ENCODE results near the gene C3orf70. TPM values are rescaled to one million over a fixed set of nuclear protein-coding genes. Genes with fewer than 3 reads are reported as not detected.
"Not testable (repeated sequence)": the region's sequence is repeated elsewhere in the genome, so short reads cannot be mapped to it uniquely, and the experiment has no call there.

The C3orf70 gene
- total RNA-seq, 2 experiments from 2014 or later = 0.04 TPM; not detected in 1

GRCh38 chr3:185106256-185106890 lies 46.5 kb downstream of the C3orf70 start:
- H3K4me1 Mint-ChIP-seq; H3K27ac Mint-ChIP-seq; H3K36me3 Mint-ChIP-seq (ENCODE audit: low read depth); POLR2A ChIA-PET; ATAC-seq; intact Hi-C loops (cut with DNase I, micrococcal nuclease); DNase-seq; H3K4me3 Mint-ChIP-seq; CTCF ChIA-PET: not testable (repeated sequence)
- peaks cover 18% of the 10 kb centered on the region for H3K27me3 Mint-ChIP-seq
- peaks cover 12% of the 10 kb centered on the region for H3K9me3 Mint-ChIP-seq (ENCODE audit: low read depth)

GRCh38 chr3:185103359-185104127 lies 49.3 kb downstream of the C3orf70 start:
- ChIA-PET CTCF (no interaction called here), POLR2A (no interaction called here)
- no peaks in the 10 kb centered on the region for H3K36me3 Mint-ChIP-seq (ENCODE audit: low read depth)
- no peak overlapping the region for H3K27ac Mint-ChIP-seq
- H3K27me3 Mint-ChIP-seq = peaks cover 31% of the 10 kb centered on the region
- H3K4me1 Mint-ChIP-seq = no peaks in the 10 kb centered on the region
- DNase-seq (no peak), ATAC-seq (no peak)
- H3K9me3 Mint-ChIP-seq (ENCODE audit: low read depth) = peaks cover 13% of the 10 kb centered on the region
- intact Hi-C loops (cut with DNase I, micrococcal nuclease) = no loop called here
- no peak overlapping the region for H3K4me3 Mint-ChIP-seq

GRCh38 chr3:185094697-185095096 lies 58.2 kb downstream of the C3orf70 start:
- CTCF ChIA-PET = interaction anchor here (0.6 kb wide), 1 partner anchor 437 kb away, joined by 3 read pairs; no protein-coding TSS in a partner anchor

GRCh38 chr3:185093116-185093515 lies 59.7 kb downstream of the C3orf70 start:
- Mint-ChIP-seq H3K4me3 (no peak overlapping the region), H3K36me3 (ENCODE audit: low read depth) (no peaks in the 10 kb centered on the region), H3K27me3 (peaks cover 17% of the 10 kb centered on the region), H3K4me1 (no peaks in the 10 kb centered on the region), H3K27ac (no peak overlapping the region), H3K9me3 (ENCODE audit: low read depth) (no peaks in the 10 kb centered on the region)
- no peak for DNase-seq
- intact Hi-C loops (cut with DNase I, micrococcal nuclease) = no loop called here
- ChIA-PET CTCF (no interaction called here), POLR2A (no interaction called here)
- ATAC-seq = no peak

More at GRCh38 chr3:185094697-185095096, 58.2 kb downstream of the C3orf70 start:
- Mint-ChIP-seq H3K27me3 (peaks cover 23% of the 10 kb centered on the region), H3K36me3 (ENCODE audit: low read depth) (no peaks in the 10 kb centered on the region), H3K4me1 (no peaks in the 10 kb centered on the region), H3K27ac (no peak overlapping the region), H3K9me3 (ENCODE audit: low read depth) (no peaks in the 10 kb centered on the region), H3K4me3 (no peak overlapping the region)
- POLR2A ChIA-PET = no interaction called here
- ATAC-seq (no peak), DNase-seq (no peak)
- intact Hi-C loops (cut with DNase I, micrococcal nuclease) = no loop called here

- Mint-ChIP-seq H3K27ac (no peak overlapping the region), H3K4me1 (no peaks in the 10 kb centered on the region), H3K9me3 (ENCODE audit: low read depth) (no peaks in the 10 kb centered on the region), H3K36me3 (ENCODE audit: low read depth) (no peaks in the 10 kb centered on the region), H3K4me3 (no peak overlapping the region), H3K27me3 (peaks cover 12% of the 10 kb centered on the region)
- intact Hi-C loops (cut with DNase I, micrococcal nuclease) = no loop called here
- no peak for DNase-seq
- CTCF ChIA-PET = interaction anchor here (0.6 kb wide), 1 partner anchor 86 kb away, joined by 3 read pairs; no protein-coding TSS in a partner anchor
- POLR2A ChIA-PET = no interaction called here
- no peak for ATAC-seq
Observed at GRCh38 chr3:185090811-185091210, 62.0 kb downstream of the C3orf70 start.

- Mint-ChIP-seq H3K27ac (no peak overlapping the region), H3K36me3 (ENCODE audit: low read depth) (no peaks in the 10 kb centered on the region), H3K9me3 (ENCODE audit: low read depth) (no peaks in the 10 kb centered on the region)
Observed at GRCh38 chr3:185089751-185090150, 63.1 kb downstream of the C3orf70 start.

GRCh38 chr3:185089343-185089742 lies 63.5 kb downstream of the C3orf70 start:
- Mint-ChIP-seq H3K4me3 (no peak overlapping the region), H3K27me3 (peaks cover 13% of the 10 kb centered on the region), H3K4me1 (no peaks in the 10 kb centered on the region), H3K27ac (no peak overlapping the region), H3K36me3 (ENCODE audit: low read depth) (no peaks in the 10 kb centered on the region), H3K9me3 (ENCODE audit: low read depth) (no peaks in the 10 kb centered on the region)
- ChIA-PET CTCF (interaction anchor here (1.0 kb wide), 1 partner anchor 10 kb away, joined by 3 read pairs; no protein-coding TSS in a partner anchor), POLR2A (no interaction called here)
- intact Hi-C loops (cut with DNase I, micrococcal nuclease) = no loop called here
- ATAC-seq = no peak
- DNase-seq = no peak

More at GRCh38 chr3:185089751-185090150, 63.1 kb downstream of the C3orf70 start:
- ATAC-seq (no peak), DNase-seq (no peak)
- no peak overlapping the region for H3K4me3 Mint-ChIP-seq
- ChIA-PET POLR2A (no interaction called here), CTCF (interaction anchor here (0.7 to 1.0 kb wide), 3 partner anchors 9 to 701 kb away, joined by 3 read pairs; no protein-coding TSS in a partner anchor)
- intact Hi-C loops (cut with DNase I, micrococcal nuclease) = no loop called here
- peaks cover 13% of the 10 kb centered on the region for H3K27me3 Mint-ChIP-seq
- no peaks in the 10 kb centered on the region for H3K4me1 Mint-ChIP-seq

- POLR2A ChIA-PET = no interaction called here
- Mint-ChIP-seq H3K36me3 (ENCODE audit: low read depth) (no peaks in the 10 kb centered on the region), H3K4me3 (no peak overlapping the region), H3K27me3 (peaks cover 13% of the 10 kb centered on the region), H3K4me1 (no peaks in the 10 kb centered on the region), H3K9me3 (ENCODE audit: low read depth) (no peaks in the 10 kb centered on the region), H3K27ac (no peak overlapping the region)
- DNase-seq (no peak), ATAC-seq (no peak)
- CTCF ChIA-PET = no interaction called here
- intact Hi-C loops (cut with DNase I, micrococcal nuclease) = no loop called here
Observed at GRCh38 chr3:185087419-185087818, 65.4 kb downstream of the C3orf70 start.

- CTCF ChIA-PET = interaction anchor here (1.1 kb wide), 1 partner anchor 37 kb away, joined by 3 read pairs; no protein-coding TSS in a partner anchor
- H3K9me3 Mint-ChIP-seq (ENCODE audit: low read depth) = no peaks in the 10 kb centered on the region
- ATAC-seq (no peak), DNase-seq (no peak)
- H3K4me3 Mint-ChIP-seq = no peak overlapping the region
- no peaks in the 10 kb centered on the region for H3K36me3 Mint-ChIP-seq (ENCODE audit: low read depth)
- H3K4me1 Mint-ChIP-seq = no peaks in the 10 kb centered on the region
- H3K27me3 Mint-ChIP-seq = peaks cover 10% of the 10 kb centered on the region
- H3K27ac Mint-ChIP-seq = no peak overlapping the region
- POLR2A ChIA-PET = no interaction called here
- intact Hi-C loops (cut with DNase I, micrococcal nuclease) = no loop called here
Observed at GRCh38 chr3:185084901-185085300, 68.0 kb downstream of the C3orf70 start.

GRCh38 chr3:185084402-185084801 lies 68.5 kb downstream of the C3orf70 start:
- Mint-ChIP-seq H3K4me1 (no peaks in the 10 kb centered on the region), H3K27ac (no peak overlapping the region), H3K27me3 (peaks cover 10% of the 10 kb centered on the region), H3K4me3 (no peak overlapping the region), H3K9me3 (ENCODE audit: low read depth) (no peaks in the 10 kb centered on the region), H3K36me3 (ENCODE audit: low read depth) (no peaks in the 10 kb centered on the region)
- ChIA-PET CTCF (interaction anchor here (1.1 kb wide), 1 partner anchor 36 kb away, joined by 3 read pairs; no protein-coding TSS in a partner anchor), POLR2A (no interaction called here)
- ATAC-seq (no peak), DNase-seq (no peak)
- intact Hi-C loops (cut with DNase I, micrococcal nuclease) = no loop called here

- POLR2A ChIA-PET = interaction anchor here (0.6 kb wide), 1 partner anchor 22 kb away, joined by 3 read pairs; no protein-coding TSS in a partner anchor
- no peak overlapping the region for H3K4me3 Mint-ChIP-seq
- no peaks in the 10 kb centered on the region for H3K4me1 Mint-ChIP-seq
- no peak for DNase-seq
- ATAC-seq = no peak
- H3K27ac Mint-ChIP-seq = no peak overlapping the region
- intact Hi-C loops (cut with DNase I, micrococcal nuclease) = no loop called here
- H3K27me3 Mint-ChIP-seq = peaks cover 9% of the 10 kb centered on the region
- H3K9me3 Mint-ChIP-seq (ENCODE audit: low read depth) = no peaks in the 10 kb centered on the region
- CTCF ChIA-PET = no interaction called here
- H3K36me3 Mint-ChIP-seq (ENCODE audit: low read depth) = no peaks in the 10 kb centered on the region
Observed at GRCh38 chr3:185082829-185083228, 70.0 kb downstream of the C3orf70 start.

- intact Hi-C loops (cut with DNase I, micrococcal nuclease) = no loop called here
- H3K27ac Mint-ChIP-seq = no peak overlapping the region
- H3K27me3 Mint-ChIP-seq = peaks cover 7% of the 10 kb centered on the region
- H3K4me3 Mint-ChIP-seq = no peak overlapping the region
- ATAC-seq = no peak
- ChIA-PET CTCF (no interaction called here), POLR2A (interaction anchor here (0.6 kb wide), 1 partner anchor 21 kb away, joined by 3 read pairs; no protein-coding TSS in a partner anchor)
- no peaks in the 10 kb centered on the region for H3K9me3 Mint-ChIP-seq (ENCODE audit: low read depth)
- no peak for DNase-seq
- H3K36me3 Mint-ChIP-seq (ENCODE audit: low read depth) = no peaks in the 10 kb centered on the region
- H3K4me1 Mint-ChIP-seq = no peaks in the 10 kb centered on the region
Observed at GRCh38 chr3:185082149-185082548, 70.7 kb downstream of the C3orf70 start.
